COLO668 (cell line): ENCODE measurements around the gene FOXJ3.

Experiments
- DNase-seq: peaks from one replicate; lab custom pipeline; 2025; ENCODE audit not compliant: unreplicated experiment; lab: John Stamatoyannopoulos, UW

The FOXJ3 gene

GRCh38 chr1:42195841-42196240 is 139.2 kb downstream of the FOXJ3 start:
- no peak for DNase-seq

GRCh38 chr1:42192106-42192505 is 142.9 kb downstream of the FOXJ3 start:
- no peak for DNase-seq

GRCh38 chr1:42191319-42191718 is 143.7 kb downstream of the FOXJ3 start:
- no peak for DNase-seq

GRCh38 chr1:42189931-42190853 is 144.8 kb downstream of the FOXJ3 start:
- no peak for DNase-seq

GRCh38 chr1:42186152-42186551 is 148.9 kb downstream of the FOXJ3 start:
- no peak for DNase-seq

GRCh38 chr1:42184616-42185015 is 150.4 kb downstream of the FOXJ3 start:
- DNase-seq = no peak

- DNase-seq = no peak
Measured at GRCh38 chr1:42183957-42184268, 151.1 kb downstream of the FOXJ3 start.

- DNase-seq = no peak
Measured at GRCh38 chr1:42183210-42183956, 151.7 kb downstream of the FOXJ3 start.

GRCh38 chr1:42181687-42182086 is 153.3 kb downstream of the FOXJ3 start:
- DNase-seq = no peak

- DNase-seq = no peak
Measured at GRCh38 chr1:42179900-42180329, 155.1 kb downstream of the FOXJ3 start.

- DNase-seq = no peak
Measured at GRCh38 chr1:42179275-42179674, 155.8 kb downstream of the FOXJ3 start.

GRCh38 chr1:42178249-42178648 is 156.8 kb downstream of the FOXJ3 start:
- no peak for DNase-seq

GRCh38 chr1:42177541-42177981 is 157.5 kb downstream of the FOXJ3 start:
- DNase-seq = peak; percentile 39

- DNase-seq = peak; percentile 44
Measured at GRCh38 chr1:42176902-42177519, 158.0 kb downstream of the FOXJ3 start.

- DNase-seq = no peak
Measured at GRCh38 chr1:42175314-42176054, 159.6 kb downstream of the FOXJ3 start.

GRCh38 chr1:42173961-42174735 is 160.9 kb downstream of the FOXJ3 start:
- no peak for DNase-seq

- peak; percentile 74 for DNase-seq
Measured at GRCh38 chr1:42173155-42173933, 161.7 kb downstream of the FOXJ3 start.

- no peak for DNase-seq
Measured at GRCh38 chr1:42172381-42173133, 162.5 kb downstream of the FOXJ3 start.
